Measurements from ENCODE around the gene MRPS30.
"Not testable (repeated sequence)": the region's sequence is repeated elsewhere in the genome, so short reads cannot be mapped to it uniquely, and the experiment has no call there.

The MRPS30 gene

DNA sequence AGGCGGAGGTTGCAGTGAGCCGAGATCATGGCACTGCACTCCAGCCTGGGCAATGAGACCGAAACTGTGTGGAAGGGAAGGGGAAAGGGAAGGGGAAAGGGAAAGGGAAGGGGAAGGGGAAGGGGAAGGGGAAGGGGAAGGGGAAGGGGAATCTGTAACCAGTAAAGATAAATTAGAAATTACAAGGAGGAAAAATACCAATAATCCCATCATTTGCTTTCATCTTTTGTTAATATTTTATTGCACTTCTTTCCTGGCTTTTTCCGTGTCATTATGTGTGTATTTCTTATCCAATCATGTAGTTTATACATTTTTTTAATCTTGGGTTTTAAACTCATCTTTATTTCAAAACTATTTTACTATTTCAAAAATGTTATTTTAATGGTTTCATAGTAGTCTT is 29.6 kb upstream of the MRPS30 start:
- no peaks in the 10 kb centered on the region for H3K9me2 ChIP-seq (replicated peaks; ENCODE audit: low read depth, low read length)
- TF ChIP-seq, protein P1, sequence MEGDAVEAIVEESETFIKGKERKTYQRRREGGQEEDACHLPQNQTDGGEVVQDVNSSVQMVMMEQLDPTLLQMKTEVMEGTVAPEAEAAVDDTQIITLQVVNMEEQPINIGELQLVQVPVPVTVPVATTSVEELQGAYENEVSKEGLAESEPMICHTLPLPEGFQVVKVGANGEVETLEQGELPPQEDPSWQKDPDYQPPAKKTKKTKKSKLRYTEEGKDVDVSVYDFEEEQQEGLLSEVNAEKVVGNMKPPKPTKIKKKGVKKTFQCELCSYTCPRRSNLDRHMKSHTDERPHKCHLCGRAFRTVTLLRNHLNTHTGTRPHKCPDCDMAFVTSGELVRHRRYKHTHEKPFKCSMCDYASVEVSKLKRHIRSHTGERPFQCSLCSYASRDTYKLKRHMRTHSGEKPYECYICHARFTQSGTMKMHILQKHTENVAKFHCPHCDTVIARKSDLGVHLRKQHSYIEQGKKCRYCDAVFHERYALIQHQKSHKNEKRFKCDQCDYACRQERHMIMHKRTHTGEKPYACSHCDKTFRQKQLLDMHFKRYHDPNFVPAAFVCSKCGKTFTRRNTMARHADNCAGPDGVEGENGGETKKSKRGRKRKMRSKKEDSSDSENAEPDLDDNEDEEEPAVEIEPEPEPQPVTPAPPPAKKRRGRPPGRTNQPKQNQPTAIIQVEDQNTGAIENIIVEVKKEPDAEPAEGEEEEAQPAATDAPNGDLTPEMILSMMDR (conservative IDR thresholded peaks at IDR 0.05; ENCODE audit: low read length): no peak
- TF ChIP-seq EZH2phosphoT487 (IDR thresholded peaks at IDR 0.05; ENCODE audit: borderline replicate concordance): no peak
- no peaks in the 10 kb centered on the region for H3K36me3 ChIP-seq (ENCODE audit: insufficient read depth, low read length)
- H3K79me2 ChIP-seq (ENCODE audit: insufficient read depth, low read length): no peaks in the 10 kb centered on the region
- H3K9me3 ChIP-seq (ENCODE audit: insufficient read depth, low read depth, low read length): no peaks in the 10 kb centered on the region
- H3K9ac ChIP-seq (ENCODE audit: low read depth, low read length, poor library complexity, severe bottlenecking): no peak overlapping the region
- H3K27me3 ChIP-seq (ENCODE audit: insufficient read depth, low read length, poor library complexity, severe bottlenecking): no peaks in the 10 kb centered on the region
- H3K4me3 ChIP-seq (ENCODE audit: low read length, poor library complexity, severe bottlenecking): no peak overlapping the region
- H3K4me1 ChIP-seq (ENCODE audit: insufficient read depth, low read length, poor library complexity, severe bottlenecking): no peaks in the 10 kb centered on the region
- H3F3A ChIP-seq (ENCODE audit: low read depth): no peaks in the 10 kb centered on the region
- no peak overlapping the region for H2AFZ ChIP-seq (ENCODE audit: low read length)
- H4K20me1 ChIP-seq (ENCODE audit: insufficient read depth, low read length, poor library complexity, severe bottlenecking): no peaks in the 10 kb centered on the region
- H3K4me2 ChIP-seq (ENCODE audit: low read depth, low read length, poor library complexity, severe bottlenecking): no peak overlapping the region

DNA sequence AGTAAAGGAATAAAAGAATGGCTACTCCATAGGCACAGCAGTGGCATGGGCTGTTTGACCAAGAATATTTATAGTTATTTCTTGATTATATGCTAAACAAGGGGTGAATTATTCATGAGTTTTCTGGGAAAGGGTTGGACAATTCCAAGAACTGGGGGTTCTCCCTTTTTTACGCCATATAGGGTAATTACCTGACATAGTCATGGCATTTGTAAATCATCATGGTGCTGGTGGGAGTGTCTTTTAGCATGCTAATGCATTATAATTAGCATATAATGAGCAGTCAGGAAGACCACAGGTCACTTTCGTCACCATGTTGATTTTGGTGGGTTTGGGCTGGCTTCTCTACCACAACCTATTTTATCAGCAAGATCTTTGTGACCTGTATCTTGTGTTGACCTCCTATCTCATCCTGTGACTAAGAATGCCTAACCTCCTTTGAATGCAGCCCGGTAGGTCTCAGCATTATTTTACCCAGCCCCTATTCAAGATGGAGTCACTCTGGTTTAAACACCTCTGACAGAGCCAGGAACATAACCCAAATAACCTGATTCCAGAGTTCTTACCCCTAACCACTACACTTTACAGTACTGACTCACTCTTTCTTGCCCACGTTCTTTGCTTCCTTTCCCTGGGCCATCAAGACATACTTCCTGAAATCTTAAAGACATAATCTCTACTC is 25.0 kb upstream of the MRPS30 start:
- no peaks in the 10 kb centered on the region for H3K79me2 ChIP-seq (ENCODE audit: insufficient read depth, low read length)
- H3K4me3 ChIP-seq (ENCODE audit: low read length, poor library complexity, severe bottlenecking): no peak overlapping the region

DNA sequence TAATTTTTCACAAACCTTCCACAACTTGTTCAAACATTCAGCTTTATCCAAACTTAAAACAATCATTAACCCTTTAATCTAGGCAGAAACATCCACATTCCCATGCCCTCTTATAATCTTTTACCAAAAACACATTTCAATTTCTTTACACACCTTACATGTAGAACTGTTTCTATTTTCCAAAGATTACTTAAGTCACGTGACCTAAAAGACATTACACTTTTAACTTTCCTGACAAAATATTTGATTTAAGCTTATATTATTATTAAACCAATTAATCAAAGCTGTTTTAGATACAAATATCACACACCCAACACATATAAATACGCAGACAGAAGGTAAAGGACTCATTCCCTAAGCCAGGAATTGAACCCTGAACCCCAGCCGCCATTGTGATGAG is 21.0 kb upstream of the MRPS30 start:
- Histone ChIP-seq H3K36me3 (ENCODE audit: insufficient read depth, low read length) (no peaks in the 10 kb centered on the region), H3K4me2 (ENCODE audit: low read depth, low read length, poor library complexity, severe bottlenecking) (no peak overlapping the region), H3K79me2 (ENCODE audit: insufficient read depth, low read length) (no peaks in the 10 kb centered on the region), H3K9me3 (ENCODE audit: insufficient read depth, low read depth, low read length) (0 out of 2 replicates have a peak, but pooled peaks cover 11% of the 10 kb centered on the region), H3K4me1 (ENCODE audit: insufficient read depth, low read length, poor library complexity, severe bottlenecking) (no peaks in the 10 kb centered on the region), H3K9me2 (replicated peaks; ENCODE audit: low read depth, low read length) (no peaks in the 10 kb centered on the region), H3K9ac (ENCODE audit: low read depth, low read length, poor library complexity, severe bottlenecking) (no peak overlapping the region), H2AFZ (ENCODE audit: low read length) (no peak overlapping the region), H3F3A (ENCODE audit: low read depth) (no peaks in the 10 kb centered on the region), H4K20me1 (ENCODE audit: insufficient read depth, low read length, poor library complexity, severe bottlenecking) (no peaks in the 10 kb centered on the region), H3K4me3 (ENCODE audit: low read length, poor library complexity, severe bottlenecking) (no peak overlapping the region), H3K27me3 (ENCODE audit: insufficient read depth, low read length, poor library complexity, severe bottlenecking) (no peaks in the 10 kb centered on the region)
- TF ChIP-seq, protein P1 (conservative IDR thresholded peaks at IDR 0.05; ENCODE audit: low read length): no peak
- no peak for TF ChIP-seq EZH2phosphoT487 (IDR thresholded peaks at IDR 0.05; ENCODE audit: borderline replicate concordance)

More for the DNA sequence above, 25.0 kb upstream of the MRPS30 start:
- Histone ChIP-seq H3F3A (ENCODE audit: low read depth) (no peaks in the 10 kb centered on the region), H3K4me1 (ENCODE audit: insufficient read depth, low read length, poor library complexity, severe bottlenecking) (no peaks in the 10 kb centered on the region), H3K27me3 (ENCODE audit: insufficient read depth, low read length, poor library complexity, severe bottlenecking) (no peaks in the 10 kb centered on the region), H4K20me1 (ENCODE audit: insufficient read depth, low read length, poor library complexity, severe bottlenecking) (no peaks in the 10 kb centered on the region), H3K36me3 (ENCODE audit: insufficient read depth, low read length) (no peaks in the 10 kb centered on the region), H3K4me2 (ENCODE audit: low read depth, low read length, poor library complexity, severe bottlenecking) (no peak overlapping the region), H3K9ac (ENCODE audit: low read depth, low read length, poor library complexity, severe bottlenecking) (no peak overlapping the region), H3K9me2 (replicated peaks; ENCODE audit: low read depth, low read length) (no peaks in the 10 kb centered on the region), H2AFZ (ENCODE audit: low read length) (no peak overlapping the region), H3K9me3 (ENCODE audit: insufficient read depth, low read depth, low read length) (0 out of 2 replicates have a peak, but pooled peaks cover 11% of the 10 kb centered on the region)
- TF ChIP-seq, protein P1 (conservative IDR thresholded peaks at IDR 0.05; ENCODE audit: low read length): no peak
- no peak for TF ChIP-seq EZH2phosphoT487 (IDR thresholded peaks at IDR 0.05; ENCODE audit: borderline replicate concordance)

DNA sequence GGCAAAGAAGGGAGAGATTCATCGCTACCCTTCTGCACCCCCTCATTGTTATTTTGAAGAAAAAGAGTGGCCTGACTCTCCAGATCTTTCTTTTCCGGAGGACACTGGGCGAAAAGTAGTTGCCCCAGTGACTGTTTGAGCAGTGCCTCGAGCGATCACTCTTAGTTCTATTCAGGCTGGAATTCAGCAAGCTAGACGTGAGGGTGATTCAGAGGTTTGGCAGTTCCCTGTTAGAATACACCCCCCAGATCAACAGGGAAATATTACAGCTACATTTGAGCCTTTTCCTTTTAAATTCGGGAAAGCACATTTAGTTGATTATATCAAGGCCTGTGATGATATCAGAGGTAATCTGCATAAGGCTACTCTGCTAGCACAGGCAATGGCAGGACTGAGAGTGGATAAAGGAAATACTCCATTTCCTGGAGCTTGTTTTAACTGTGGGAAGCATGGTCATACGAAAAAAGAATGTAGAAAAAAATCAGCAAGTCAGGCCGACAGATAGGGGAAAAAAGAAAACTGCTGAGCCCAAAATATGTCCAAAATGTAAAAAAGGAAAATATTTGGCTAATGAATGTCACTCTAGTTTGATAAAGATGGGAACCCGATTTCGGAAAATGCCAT is 19.3 kb upstream of the MRPS30 start:
- H4K20me1 ChIP-seq (ENCODE audit: insufficient read depth, low read length, poor library complexity, severe bottlenecking); H3K79me2 ChIP-seq (ENCODE audit: insufficient read depth, low read length); H3K27me3 ChIP-seq (ENCODE audit: insufficient read depth, low read length, poor library complexity, severe bottlenecking); H3F3A ChIP-seq (ENCODE audit: low read depth); H3K4me3 ChIP-seq (ENCODE audit: low read length, poor library complexity, severe bottlenecking); H3K9me2 ChIP-seq (replicated peaks; ENCODE audit: low read depth, low read length); H3K4me2 ChIP-seq (ENCODE audit: low read depth, low read length, poor library complexity, severe bottlenecking); H3K9ac ChIP-seq (ENCODE audit: low read depth, low read length, poor library complexity, severe bottlenecking); H2AFZ ChIP-seq (ENCODE audit: low read length); H3K36me3 ChIP-seq (ENCODE audit: insufficient read depth, low read length); H3K4me1 ChIP-seq (ENCODE audit: insufficient read depth, low read length, poor library complexity, severe bottlenecking): not testable (repeated sequence)
- peaks cover 19% of the 10 kb centered on the region; the same call in 1 of the 2 replicates for H3K9me3 ChIP-seq (ENCODE audit: insufficient read depth, low read depth, low read length)

DNA sequence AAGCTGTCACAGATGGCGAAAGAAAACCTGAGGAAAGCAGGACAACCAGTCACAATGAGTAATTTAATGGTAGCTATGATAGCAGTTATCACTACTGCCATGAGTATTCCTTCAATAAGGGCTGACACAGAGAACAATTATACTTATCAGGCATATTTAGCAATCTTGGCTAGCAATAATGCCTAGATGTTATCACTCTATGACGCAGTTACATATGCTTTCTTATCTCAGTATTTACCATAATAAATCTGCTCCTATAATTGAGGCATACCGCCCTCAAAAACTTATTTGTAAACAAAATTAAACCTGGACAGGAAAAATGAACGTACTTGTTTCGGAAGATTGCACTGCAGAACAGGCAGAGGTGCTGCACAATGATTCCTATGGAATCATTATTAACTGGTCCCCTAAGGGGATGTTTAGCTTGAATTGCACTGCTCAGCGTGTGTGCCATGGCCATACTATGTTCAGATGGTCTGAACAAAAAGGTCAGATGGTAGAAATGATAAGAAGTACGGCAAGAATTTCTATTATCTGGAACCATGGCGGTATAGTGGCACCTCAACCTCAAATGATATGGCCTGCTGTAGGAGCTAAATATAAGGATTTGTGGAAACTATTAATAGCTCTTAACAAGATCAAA is 16.6 kb upstream of the MRPS30 start:
- H3K4me3 ChIP-seq (ENCODE audit: low read length, poor library complexity, severe bottlenecking); H3K4me2 ChIP-seq (ENCODE audit: low read depth, low read length, poor library complexity, severe bottlenecking); H3K9me2 ChIP-seq (replicated peaks; ENCODE audit: low read depth, low read length); H3K27me3 ChIP-seq (ENCODE audit: insufficient read depth, low read length, poor library complexity, severe bottlenecking); H3K36me3 ChIP-seq (ENCODE audit: insufficient read depth, low read length); H3K4me1 ChIP-seq (ENCODE audit: insufficient read depth, low read length, poor library complexity, severe bottlenecking); H4K20me1 ChIP-seq (ENCODE audit: insufficient read depth, low read length, poor library complexity, severe bottlenecking); H3F3A ChIP-seq (ENCODE audit: low read depth); H2AFZ ChIP-seq (ENCODE audit: low read length); H3K79me2 ChIP-seq (ENCODE audit: insufficient read depth, low read length); H3K9ac ChIP-seq (ENCODE audit: low read depth, low read length, poor library complexity, severe bottlenecking): not testable (repeated sequence)
- peaks cover 14% of the 10 kb centered on the region; the same call in 1 of the 2 replicates for H3K9me3 ChIP-seq (ENCODE audit: insufficient read depth, low read depth, low read length)

Data from Loucy (cell line).